ENCODE measurements around the gene BCL7C.

BCL7C gene

GRCh38 chr16:30922960-30923535 is 29.2 kb upstream of the BCL7C start:
- peaks cover 30% of the 10 kb centered on the region for H4K20me1 ChIP-seq
- H3K4me3 ChIP-seq = peak overlapping the region; percentile 95
- peak overlapping the region; percentile 62; the same call in 1 of the 2 replicates for H3K4me2 ChIP-seq
- H3K27me3 ChIP-seq = no peaks in the 10 kb centered on the region
- H3K9ac ChIP-seq = peak overlapping the region; percentile 95
- peaks cover 16% of the 10 kb centered on the region for H3K36me3 ChIP-seq
- H3K27ac ChIP-seq = peak overlapping the region; percentile 98
- H3K4me1 ChIP-seq = peaks cover 74% of the 10 kb centered on the region
- H3K9me3 ChIP-seq = no peaks in the 10 kb centered on the region
- no peak for TF ChIP-seq Cebpa-rat (IDR thresholded peaks at IDR 0.05)

GRCh38 chr16:30922420-30922959 is 28.6 kb upstream of the BCL7C start:
- peaks cover 28% of the 10 kb centered on the region for H4K20me1 ChIP-seq
- peaks cover 72% of the 10 kb centered on the region for H3K4me1 ChIP-seq
- H3K36me3 ChIP-seq = peaks cover 11% of the 10 kb centered on the region
- TF ChIP-seq Cebpa-rat (IDR thresholded peaks at IDR 0.05) = no peak
- H3K27ac ChIP-seq = peak overlapping the region; percentile 98
- H3K4me3 ChIP-seq = peak overlapping the region; percentile 95
- peak overlapping the region; percentile 95 for H3K9ac ChIP-seq
- H3K9me3 ChIP-seq = no peaks in the 10 kb centered on the region
- no peaks in the 10 kb centered on the region for H3K27me3 ChIP-seq
- peak overlapping the region; percentile 86 for H3K4me2 ChIP-seq

GRCh38 chr16:30921748-30922419 is 28.0 kb upstream of the BCL7C start:
- peaks cover 22% of the 10 kb centered on the region for H4K20me1 ChIP-seq
- peak overlapping the region; percentile 86 for H3K4me2 ChIP-seq
- peaks cover 66% of the 10 kb centered on the region for H3K4me1 ChIP-seq
- peaks cover 5% of the 10 kb centered on the region for H3K36me3 ChIP-seq
- peak overlapping the region; percentile 68 for H3K27ac ChIP-seq
- H3K4me3 ChIP-seq = peak overlapping the region; percentile 95
- no peak for TF ChIP-seq Cebpa-rat (IDR thresholded peaks at IDR 0.05)
- H3K9ac ChIP-seq = peak overlapping the region; percentile 72
- H3K9me3 ChIP-seq = no peaks in the 10 kb centered on the region
- no peaks in the 10 kb centered on the region for H3K27me3 ChIP-seq

- Histone ChIP-seq H3K4me2 (peak overlapping the region; percentile 86), H4K20me1 (peaks cover 18% of the 10 kb centered on the region), H3K36me3 (no peaks in the 10 kb centered on the region; the same call in 1 of the 2 replicates), H3K27ac (peak overlapping the region; percentile 56), H3K9me3 (no peaks in the 10 kb centered on the region), H3K4me3 (peak overlapping the region; percentile 13; the same call in 1 of the 2 replicates), H3K27me3 (no peaks in the 10 kb centered on the region), H3K4me1 (peaks cover 61% of the 10 kb centered on the region), H3K9ac (peak overlapping the region; percentile 72; the same call in 1 of the 2 replicates)
- TF ChIP-seq Cebpa-rat (IDR thresholded peaks at IDR 0.05) = no peak
These were observed 27.5 kb upstream of the BCL7C start for GRCh38 chr16:30921459-30921747.

GRCh38 chr16:30920891-30921290 is 27.0 kb upstream of the BCL7C start:
- no peak for TF ChIP-seq Cebpa-rat (IDR thresholded peaks at IDR 0.05)
- H3K27ac ChIP-seq = peak overlapping the region; percentile 56

GRCh38 chr16:30918614-30919013 is 24.7 kb upstream of the BCL7C start:
- H3K4me1 ChIP-seq = peaks cover 60% of the 10 kb centered on the region
- H3K9me3 ChIP-seq = no peaks in the 10 kb centered on the region
- no peak overlapping the region for H3K27ac ChIP-seq
- H3K27me3 ChIP-seq = no peaks in the 10 kb centered on the region
- no peak overlapping the region for H3K4me2 ChIP-seq
- no peak overlapping the region for H3K9ac ChIP-seq
- TF ChIP-seq Cebpa-rat (IDR thresholded peaks at IDR 0.05) = no peak
- no peaks in the 10 kb centered on the region for H4K20me1 ChIP-seq
- no peaks in the 10 kb centered on the region for H3K36me3 ChIP-seq
- H3K4me3 ChIP-seq = no peak overlapping the region

More at GRCh38 chr16:30920891-30921290, 27.0 kb upstream of the BCL7C start:
- Histone ChIP-seq H3K4me2 (peak overlapping the region; percentile 86), H4K20me1 (peaks cover 13% of the 10 kb centered on the region), H3K36me3 (no peaks in the 10 kb centered on the region; the same call in 1 of the 2 replicates), H3K9ac (peak overlapping the region; percentile 72; the same call in 1 of the 2 replicates), H3K27me3 (no peaks in the 10 kb centered on the region), H3K9me3 (no peaks in the 10 kb centered on the region), H3K4me3 (peak overlapping the region; percentile 13; the same call in 1 of the 2 replicates), H3K4me1 (peaks cover 56% of the 10 kb centered on the region)

GRCh38 chr16:30914830-30915229 is 21.0 kb upstream of the BCL7C start:
- H3K27ac ChIP-seq = no peak overlapping the region
- H4K20me1 ChIP-seq = no peaks in the 10 kb centered on the region
- H3K9me3 ChIP-seq = no peaks in the 10 kb centered on the region
- TF ChIP-seq Cebpa-rat (IDR thresholded peaks at IDR 0.05) = no peak
- no peaks in the 10 kb centered on the region for H3K36me3 ChIP-seq
- H3K4me3 ChIP-seq = no peak overlapping the region
- peak overlapping the region; percentile 69 for H3K4me2 ChIP-seq
- peaks cover 53% of the 10 kb centered on the region for H3K4me1 ChIP-seq
- H3K9ac ChIP-seq = no peak overlapping the region
- H3K27me3 ChIP-seq = no peaks in the 10 kb centered on the region

- H3K4me1 ChIP-seq = peaks cover 39% of the 10 kb centered on the region
- H3K9ac ChIP-seq = no peak overlapping the region
- H3K9me3 ChIP-seq = no peaks in the 10 kb centered on the region
- TF ChIP-seq Cebpa-rat (IDR thresholded peaks at IDR 0.05) = no peak
- no peak overlapping the region for H3K4me3 ChIP-seq
- no peak overlapping the region for H3K27ac ChIP-seq
- H3K4me2 ChIP-seq = no peak overlapping the region
- no peaks in the 10 kb centered on the region for H4K20me1 ChIP-seq
- no peaks in the 10 kb centered on the region for H3K36me3 ChIP-seq
- H3K27me3 ChIP-seq = no peaks in the 10 kb centered on the region
These were observed 19.0 kb upstream of the BCL7C start for GRCh38 chr16:30912794-30913412.

GRCh38 chr16:30910427-30911029 is 16.7 kb upstream of the BCL7C start:
- H3K4me2 ChIP-seq = peak overlapping the region; percentile 54

More at GRCh38 chr16:30910427-30911029, 16.7 kb upstream of the BCL7C start:
- H3K27me3 ChIP-seq = no peaks in the 10 kb centered on the region
- peak overlapping the region; percentile 19; the same call in 1 of the 2 replicates for H3K9ac ChIP-seq
- H4K20me1 ChIP-seq = no peaks in the 10 kb centered on the region
- no peak overlapping the region for H3K4me3 ChIP-seq
- H3K27ac ChIP-seq = peak overlapping the region; percentile 41
- H3K36me3 ChIP-seq = no peaks in the 10 kb centered on the region
- H3K9me3 ChIP-seq = no peaks in the 10 kb centered on the region
- TF ChIP-seq Cebpa-rat (IDR thresholded peaks at IDR 0.05) = no peak
- H3K4me1 ChIP-seq = peaks cover 45% of the 10 kb centered on the region
